Breast epithelium (tissue), 4 donors: ENCODE results near the gene SEMA3G. TPM values are rescaled to one million over a fixed set of nuclear protein-coding genes. Genes with fewer than 3 reads are reported as not detected.

Experiments used
- DNase-seq, 2 donors: peaks; one replicate each; pipeline ENCODE4 v3.0.0-alpha.2; 2019; ENCODE audit warnings: low spot score in 2 of 2
- H3K27ac ChIP-seq, 2 donors: fragments of 200-600 bp; sonication (generic) in 1 of 2; one replicate each; pipeline ENCODE4 v1.5.1; 2016 to 2019; ENCODE audit warnings: mild to moderate bottlenecking in 1 of 2
- H3K27me3 ChIP-seq, 2 donors: fragments of 200-600 bp; sonication (generic) in 1 of 2; one replicate each; pipeline versions ENCODE4 v1.5.1 to v1.6.0; 2017 to 2019; ENCODE audit warnings: control low read depth in 1 of 2, mild to moderate bottlenecking in 1 of 2
- H3K36me3 ChIP-seq: fragments of 200-600 bp; one replicate; pipeline ENCODE4 v1.5.1; 2019
- H3K4me1 ChIP-seq, 2 donors: fragments of 200-600 bp; sonication (generic); one replicate each; pipeline ENCODE4 v1.5.1; 2016 to 2019; ENCODE audit warnings: control low read depth in 1 of 2
- H3K4me3 ChIP-seq, 3 donors: fragments of 200-600 bp; sonication (generic); 1 replicate in 2 of 3; 2 replicates in 1 of 3; pipeline ENCODE4 v1.5.1; 2016 to 2019; ENCODE audit warnings: mild to moderate bottlenecking in 3 of 3, moderate library complexity in 2 of 3
- H3K9me3 ChIP-seq, 2 donors: fragments of 200-600 bp; sonication (generic) in 1 of 2; one replicate each; pipeline ENCODE4 v1.5.1; 2016 to 2019; ENCODE audit warnings: control low read depth in 1 of 2
- CTCF ChIP-seq, 3 donors: fragments of 450-650 bp; IDR thresholded peaks; one replicate each; pipeline ENCODE4 v1.5.1; 2016 to 2017; ENCODE audit warnings: antibody characterized with exemption in 3 of 3, mild to moderate bottlenecking in 3 of 3, moderate library complexity in 3 of 3
- POLR2A ChIP-seq: fragments of 450-650 bp; IDR thresholded peaks from one replicate; pipeline ENCODE4 v1.6.1; 2016; ENCODE audit warnings: antibody characterized with exemption, mild to moderate bottlenecking, moderate library complexity
- POLR2AphosphoS5 ChIP-seq, 3 donors: sonication (generic); formaldehyde crosslinking; IDR thresholded peaks; one replicate each; pipeline ENCODE4 v1.6.1; 2017; ENCODE audit warnings: antibody characterized with exemption in 3 of 3
- intact Hi-C: fragments of 100-400 bp; cut with DNase I; formaldehyde crosslinking; loops from one replicate; pipeline ENCODE4 v1.15.1; 2023; ENCODE audit warnings: low total_unique reads
- total RNA-seq, 3 donors: library from RNA; depleted of rRNA; stranded (reverse); fragments of >200 nt; gene quantifications; one replicate each; pipeline ENCODE4 v1.1.0, GENCODE V29; 2016

The SEMA3G gene
- total RNA-seq, 3 donors from 2014 or later = 12.3 to 255 (median 70.1) TPM

GRCh38 chr3:52405601-52406110 lies 39.2 kb downstream of the SEMA3G start:
- no peaks in the 10 kb centered on the region for H3K27me3 ChIP-seq
- intact Hi-C loops = no loop called here
- H3K27ac ChIP-seq = no peak overlapping the region
- H3K9me3 ChIP-seq = no peaks in the 10 kb centered on the region
- DNase-seq = no peak
- no peak overlapping the region for H3K4me3 ChIP-seq
- peaks cover 7% of the 10 kb centered on the region for H3K36me3 ChIP-seq
- no peak for TF ChIP-seq POLR2AphosphoS5 (IDR thresholded peaks at IDR 0.05)
- TF ChIP-seq POLR2A = no peak
- TF ChIP-seq CTCF (IDR thresholded peaks at IDR 0.05) = no peak
- H3K4me1 ChIP-seq = peaks cover 0 to 14% of the 10 kb centered on the region in 2 donors

DNA sequence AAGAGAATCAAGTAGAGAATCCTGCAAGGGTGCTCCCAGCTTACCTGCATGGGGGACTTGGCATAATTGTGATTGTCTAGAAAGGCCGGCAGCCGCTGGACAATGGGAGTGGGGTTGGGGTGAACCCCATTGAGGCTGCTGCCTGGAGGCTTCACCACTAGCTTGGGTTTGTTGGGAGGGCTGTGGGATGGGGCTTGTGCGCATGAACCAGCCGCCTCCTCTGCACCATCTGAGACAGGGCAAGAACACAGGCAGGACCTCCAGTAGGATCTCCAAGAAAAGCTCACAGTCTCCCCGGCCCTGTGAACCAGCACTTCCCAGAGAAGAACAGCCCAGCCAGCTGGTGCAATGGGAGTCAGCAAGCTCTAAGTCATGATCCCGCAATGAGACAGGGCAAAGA lies 39.8 kb downstream of the SEMA3G start:
- no peaks in the 10 kb centered on the region for H3K9me3 ChIP-seq
- H3K27ac ChIP-seq = no peak overlapping the region
- no peak for DNase-seq
- H3K4me3 ChIP-seq = no peak overlapping the region
- no peaks in the 10 kb centered on the region for H3K27me3 ChIP-seq
- intact Hi-C loops = no loop called here
- no peak for TF ChIP-seq CTCF (IDR thresholded peaks at IDR 0.05)
- no peak for TF ChIP-seq POLR2AphosphoS5 (IDR thresholded peaks at IDR 0.05)
- TF ChIP-seq POLR2A = no peak
- peaks cover 0 to 14% of the 10 kb centered on the region in 2 donors for H3K4me1 ChIP-seq
- H3K36me3 ChIP-seq = peaks cover 7% of the 10 kb centered on the region

GRCh38 chr3:52404391-52404790 lies 40.5 kb downstream of the SEMA3G start:
- Histone ChIP-seq H3K27me3 (no peaks in the 10 kb centered on the region), H3K9me3 (no peaks in the 10 kb centered on the region), H3K27ac (no peak overlapping the region), H3K4me3 (no peak overlapping the region), H3K36me3 (peaks cover 7% of the 10 kb centered on the region), H3K4me1 (peaks cover 0 to 14% of the 10 kb centered on the region in 2 donors)
- no peak for DNase-seq
- intact Hi-C loops = no loop called here
- TF ChIP-seq POLR2A = no peak
- no peak for TF ChIP-seq POLR2AphosphoS5 (IDR thresholded peaks at IDR 0.05)
- TF ChIP-seq CTCF (IDR thresholded peaks at IDR 0.05) = no peak

GRCh38 chr3:52403955-52404354 lies 40.9 kb downstream of the SEMA3G start:
- intact Hi-C loops = no loop called here
- peaks cover 7% of the 10 kb centered on the region for H3K36me3 ChIP-seq

More at GRCh38 chr3:52403955-52404354, 40.9 kb downstream of the SEMA3G start:
- H3K4me1 ChIP-seq = peaks cover 0 to 12% of the 10 kb centered on the region in 2 donors
- no peaks in the 10 kb centered on the region for H3K9me3 ChIP-seq
- TF ChIP-seq CTCF (IDR thresholded peaks at IDR 0.05) (no peak), POLR2AphosphoS5 (IDR thresholded peaks at IDR 0.05) (no peak), POLR2A (no peak)
- H3K27me3 ChIP-seq = no peaks in the 10 kb centered on the region
- H3K27ac ChIP-seq = no peak overlapping the region
- DNase-seq = no peak
- no peak overlapping the region for H3K4me3 ChIP-seq
